Colonic mucosa (tissue), 4 donors: ENCODE measurements around the gene CFAP43. TPM values are rescaled to one million over a fixed set of nuclear protein-coding genes. Genes with fewer than 3 reads are reported as not detected.
A peak's percentile ranks its signal among the peaks of the same experiment; 100 is the strongest.

ENCODE experiments used
- DNase-seq: peaks from one replicate; pipeline ENCODE4 v3.0.0-alpha.2; 2020
- H3K27ac ChIP-seq: fragments of 200-600 bp; one replicate; pipeline ENCODE4 v1.8.0; 2021
- H3K27me3 ChIP-seq: fragments of 200-600 bp; one replicate; pipeline ENCODE4 v1.8.0; 2021
- H3K36me3 ChIP-seq: fragments of 200-600 bp; one replicate; pipeline ENCODE4 v1.8.0; 2021
- H3K4me1 ChIP-seq: fragments of 200-600 bp; one replicate; pipeline ENCODE4 v1.8.0; 2021; ENCODE audit warnings: mild to moderate bottlenecking
- H3K4me3 ChIP-seq: fragments of 200-600 bp; one replicate; pipeline ENCODE4 v1.8.0; 2021
- H3K9ac ChIP-seq, 2 donors: one replicate each; pipeline ENCODE4 v1.7.0; 2013; ENCODE audit warnings: control low read depth in 2 of 2, low read depth in 2 of 2, low read length in 2 of 2
- H3K9me3 ChIP-seq: fragments of 200-600 bp; one replicate; pipeline ENCODE4 v1.8.0; 2021
- intact Hi-C: fragments of 100-400 bp; cut with DNase I; formaldehyde crosslinking; loops from one replicate; pipeline ENCODE4 v1.14.1; 2022
- total RNA-seq, 2 donors: library from RNA; stranded (reverse); fragmentation: NEBNext Ultra II Directional in 1 of 2; extraction: Animal tissue kit (Norgen Biotek cat#: 25700) in 1 of 2; gene quantifications; one replicate each; pipeline ENCODE4 v1.2.1, GENCODE V29; 2021
- TF ChIP-seq, protein P1 (sequence below): fragments of 200-600 bp; IDR thresholded peaks from one replicate; pipeline ENCODE4 v1.8.0; 2022; ENCODE audit warnings: antibody characterized with exemption, mild to moderate bottlenecking
- donor health status: healthy.
- donor health status: DM: no; HTN: no; CAD: no.
- donor health status: DM: no; HTN: no; CAD: no.

CFAP43 gene
- total RNA-seq, 2 donors from 2014 or later: 0.16 to 0.49 TPM

GRCh38 chr10:104259456-104259855, 27.3 kb upstream of the CFAP43 start:
- Histone ChIP-seq H3K4me1 (peaks cover under 1% of the 10 kb centered on the region), H3K27me3 (no peaks in the 10 kb centered on the region), H3K9ac (no peak overlapping the region), H3K27ac (no peak overlapping the region), H3K36me3 (peaks cover 22% of the 10 kb centered on the region), H3K9me3 (no peaks in the 10 kb centered on the region), H3K4me3 (no peak overlapping the region)
- intact Hi-C loops: no loop called here
- no peak for DNase-seq
- TF ChIP-seq, protein P1, sequence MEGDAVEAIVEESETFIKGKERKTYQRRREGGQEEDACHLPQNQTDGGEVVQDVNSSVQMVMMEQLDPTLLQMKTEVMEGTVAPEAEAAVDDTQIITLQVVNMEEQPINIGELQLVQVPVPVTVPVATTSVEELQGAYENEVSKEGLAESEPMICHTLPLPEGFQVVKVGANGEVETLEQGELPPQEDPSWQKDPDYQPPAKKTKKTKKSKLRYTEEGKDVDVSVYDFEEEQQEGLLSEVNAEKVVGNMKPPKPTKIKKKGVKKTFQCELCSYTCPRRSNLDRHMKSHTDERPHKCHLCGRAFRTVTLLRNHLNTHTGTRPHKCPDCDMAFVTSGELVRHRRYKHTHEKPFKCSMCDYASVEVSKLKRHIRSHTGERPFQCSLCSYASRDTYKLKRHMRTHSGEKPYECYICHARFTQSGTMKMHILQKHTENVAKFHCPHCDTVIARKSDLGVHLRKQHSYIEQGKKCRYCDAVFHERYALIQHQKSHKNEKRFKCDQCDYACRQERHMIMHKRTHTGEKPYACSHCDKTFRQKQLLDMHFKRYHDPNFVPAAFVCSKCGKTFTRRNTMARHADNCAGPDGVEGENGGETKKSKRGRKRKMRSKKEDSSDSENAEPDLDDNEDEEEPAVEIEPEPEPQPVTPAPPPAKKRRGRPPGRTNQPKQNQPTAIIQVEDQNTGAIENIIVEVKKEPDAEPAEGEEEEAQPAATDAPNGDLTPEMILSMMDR: no peak

DNA sequence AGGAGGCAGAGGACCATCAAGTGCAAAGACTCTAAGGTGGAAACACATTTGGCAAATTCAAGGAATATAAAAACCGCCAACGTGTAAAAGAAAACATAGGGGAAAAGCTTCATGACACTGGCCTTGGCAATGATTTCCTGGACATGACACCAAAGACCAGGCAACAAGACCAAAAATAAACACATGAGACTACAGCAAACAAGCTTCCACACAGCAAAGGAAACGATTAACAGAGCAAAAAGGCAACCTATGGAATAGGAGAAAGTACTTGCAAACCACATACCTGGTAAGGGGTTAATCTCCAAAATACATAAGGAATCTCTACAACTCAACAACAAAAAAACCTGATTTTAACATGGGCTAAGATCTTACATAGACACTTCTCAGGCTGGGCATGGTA, 26.0 kb upstream of the CFAP43 start:
- no peak overlapping the region for H3K4me3 ChIP-seq
- TF ChIP-seq, protein P1: no peak
- H3K9me3 ChIP-seq: no peaks in the 10 kb centered on the region
- H3K9ac ChIP-seq: no peak overlapping the region
- no peaks in the 10 kb centered on the region for H3K27me3 ChIP-seq
- peaks cover 22% of the 10 kb centered on the region for H3K36me3 ChIP-seq
- intact Hi-C loops: no loop called here
- no peak for DNase-seq
- peaks cover 6% of the 10 kb centered on the region for H3K4me1 ChIP-seq
- no peak overlapping the region for H3K27ac ChIP-seq

- H3K9ac ChIP-seq: no peak overlapping the region
- H3K4me3 ChIP-seq: no peak overlapping the region
- no peaks in the 10 kb centered on the region for H3K9me3 ChIP-seq
- TF ChIP-seq, protein P1: no peak
- DNase-seq: no peak
- no peak overlapping the region for H3K27ac ChIP-seq
- intact Hi-C loops: no loop called here
- no peaks in the 10 kb centered on the region for H3K27me3 ChIP-seq
- peaks cover 22% of the 10 kb centered on the region for H3K36me3 ChIP-seq
- H3K4me1 ChIP-seq: peaks cover 6% of the 10 kb centered on the region
Observed at GRCh38 chr10:104257235-104257634, 25.1 kb upstream of the CFAP43 start.

- intact Hi-C loops: no loop called here
- no peak overlapping the region for H3K9ac ChIP-seq
Observed at GRCh38 chr10:104256335-104256961, 24.3 kb upstream of the CFAP43 start.

GRCh38 chr10:104255311-104255981, 23.3 kb upstream of the CFAP43 start:
- Histone ChIP-seq H3K4me1 (peaks cover 6% of the 10 kb centered on the region), H3K9ac (peak overlapping the region; percentile 95 to 96), H3K36me3 (peaks cover 15% of the 10 kb centered on the region), H3K27me3 (no peaks in the 10 kb centered on the region), H3K4me3 (peak overlapping the region; percentile 97), H3K27ac (peak overlapping the region; percentile 98), H3K9me3 (no peaks in the 10 kb centered on the region)
- intact Hi-C loops: no loop called here
- DNase-seq: peak; percentile 61
- TF ChIP-seq, protein P1: no peak

More at GRCh38 chr10:104256335-104256961, 24.3 kb upstream of the CFAP43 start:
- peaks cover 6% of the 10 kb centered on the region for H3K4me1 ChIP-seq
- TF ChIP-seq, protein P1: no peak
- H3K9me3 ChIP-seq: no peaks in the 10 kb centered on the region
- no peak for DNase-seq
- peaks cover 18% of the 10 kb centered on the region for H3K36me3 ChIP-seq
- no peaks in the 10 kb centered on the region for H3K27me3 ChIP-seq
- peak overlapping the region; percentile 98 for H3K27ac ChIP-seq
- H3K4me3 ChIP-seq: no peak overlapping the region
